ENCODE results near the gene KLHL26. TPM values are rescaled to one million over a fixed set of nuclear protein-coding genes. Genes with fewer than 3 reads are reported as not detected.

The KLHL26 gene
- total and polyA plus RNA-seq, 2 of the 13 experiments (the other 11 are each of a cell fraction or from before 2014, with no cell fraction given) = 1.5 to 1.7 TPM

DNA sequence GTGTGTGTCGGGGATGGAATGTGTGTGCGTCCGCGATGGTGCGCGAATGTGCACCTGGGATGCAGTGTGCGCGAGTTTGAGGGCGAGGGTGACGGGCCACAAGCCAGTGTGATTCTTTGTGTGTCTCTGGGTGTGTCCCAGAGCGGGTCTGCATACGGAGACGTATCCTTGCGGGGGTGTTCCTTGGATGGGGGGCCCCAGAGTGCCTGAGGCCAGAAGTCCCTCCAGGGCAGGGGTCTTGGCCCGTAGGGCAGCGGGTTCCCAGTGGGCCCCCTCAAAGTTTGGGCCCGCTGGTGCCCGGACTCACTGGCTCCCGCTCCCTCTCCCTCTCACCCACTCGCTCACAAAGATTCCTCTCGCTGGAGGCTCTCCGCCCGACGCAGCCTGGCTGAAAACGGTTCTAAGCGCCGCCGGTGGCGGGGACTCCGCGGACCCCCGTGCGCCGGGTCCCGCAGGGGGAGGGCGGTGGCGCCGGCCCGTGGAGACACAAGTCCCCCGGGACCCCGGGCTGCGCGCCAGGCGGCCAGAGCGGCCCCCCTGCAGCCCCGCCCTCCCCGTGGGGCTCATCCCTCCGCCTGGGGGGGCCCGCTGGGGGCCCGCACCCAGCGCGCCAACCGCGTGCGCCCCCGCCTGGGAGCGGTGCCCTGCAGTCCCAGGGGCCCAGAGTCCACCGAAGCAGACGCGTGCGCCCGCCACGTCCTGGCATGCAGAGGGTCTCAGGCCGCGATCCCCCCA is 31.1 kb upstream of the KLHL26 start (continued):
- TF ChIP-seq, protein P1, sequence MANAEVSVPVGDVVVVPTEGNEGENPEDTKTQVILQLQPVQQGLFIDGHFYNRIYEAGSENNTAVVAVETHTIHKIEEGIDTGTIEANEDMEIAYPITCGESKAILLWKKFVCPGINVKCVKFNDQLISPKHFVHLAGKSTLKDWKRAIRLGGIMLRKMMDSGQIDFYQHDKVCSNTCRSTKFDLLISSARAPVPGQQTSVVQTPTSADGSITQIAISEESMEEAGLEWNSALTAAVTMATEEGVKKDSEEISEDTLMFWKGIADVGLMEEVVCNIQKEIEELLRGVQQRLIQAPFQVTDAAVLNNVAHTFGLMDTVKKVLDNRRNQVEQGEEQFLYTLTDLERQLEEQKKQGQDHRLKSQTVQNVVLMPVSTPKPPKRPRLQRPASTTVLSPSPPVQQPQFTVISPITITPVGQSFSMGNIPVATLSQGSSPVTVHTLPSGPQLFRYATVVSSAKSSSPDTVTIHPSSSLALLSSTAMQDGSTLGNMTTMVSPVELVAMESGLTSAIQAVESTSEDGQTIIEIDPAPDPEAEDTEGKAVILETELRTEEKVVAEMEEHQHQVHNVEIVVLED (CRISPR knock-in tag; IDR thresholded peaks at IDR 0.05; ENCODE audit: borderline replicate concordance) = 0 out of 2 replicates have a peak, but pooled peaks have one; percentile 22
- TF ChIP-seq SCMH1 (CRISPR knock-in tag; IDR thresholded peaks at IDR 0.05; ENCODE audit: borderline replicate concordance) = no peak
- peak; percentile 46; the same call in 1 of the 2 replicates for TF ChIP-seq ZSCAN21 (CRISPR knock-in tag; IDR thresholded peaks at IDR 0.05; ENCODE audit: borderline replicate concordance)
- 0 out of 2 replicates have a peak, but pooled peaks have one; percentile 27 for TF ChIP-seq ETV5 (CRISPR knock-in tag; IDR thresholded peaks at IDR 0.05; ENCODE audit: borderline replicate concordance)
- TF ChIP-seq NR1H2 (CRISPR knock-in tag; IDR thresholded peaks at IDR 0.05; ENCODE audit: borderline replicate concordance, low read depth) = no peak
- TF ChIP-seq ZNF800 (CRISPR knock-in tag; IDR thresholded peaks at IDR 0.05) = no peak; the same call in 1 of the 2 replicates
- TF ChIP-seq, protein P2, sequence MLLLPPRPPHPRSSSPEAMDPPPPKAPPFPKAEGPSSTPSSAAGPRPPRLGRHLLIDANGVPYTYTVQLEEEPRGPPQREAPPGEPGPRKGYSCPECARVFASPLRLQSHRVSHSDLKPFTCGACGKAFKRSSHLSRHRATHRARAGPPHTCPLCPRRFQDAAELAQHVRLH (CRISPR knock-in tag; IDR thresholded peaks at IDR 0.05; ENCODE audit: borderline replicate concordance, low read depth) = no peak
- no peak for TF ChIP-seq LCORL (IDR thresholded peaks at IDR 0.05)
- peak; percentile 38; the same call in 1 of the 2 replicates for TF ChIP-seq LCORL (CRISPR knock-in tag; IDR thresholded peaks at IDR 0.05)
- no peak for TF ChIP-seq JARID2 (CRISPR knock-in tag; IDR thresholded peaks at IDR 0.05; ENCODE audit: insufficient replicate concordance)
- TF ChIP-seq SOX6 (IDR thresholded peaks at IDR 0.05) = no peak
- TF ChIP-seq SOX6 (CRISPR knock-in tag; IDR thresholded peaks at IDR 0.05) = no peak
- TF ChIP-seq DDIT3 (CRISPR knock-in tag; IDR thresholded peaks at IDR 0.05) = no peak
- peak; percentile 71 for TF ChIP-seq ZBTB7A (CRISPR knock-in tag; IDR thresholded peaks at IDR 0.05)
- peak in 1 of 2 experiments; percentile 43; a peak in 1 of 4 replicates for TF ChIP-seq KLF16 (CRISPR knock-in tag; IDR thresholded peaks at IDR 0.05)
- TF ChIP-seq ZNF3 (CRISPR knock-in tag; IDR thresholded peaks at IDR 0.05) = no peak
- TF ChIP-seq, protein P3, sequence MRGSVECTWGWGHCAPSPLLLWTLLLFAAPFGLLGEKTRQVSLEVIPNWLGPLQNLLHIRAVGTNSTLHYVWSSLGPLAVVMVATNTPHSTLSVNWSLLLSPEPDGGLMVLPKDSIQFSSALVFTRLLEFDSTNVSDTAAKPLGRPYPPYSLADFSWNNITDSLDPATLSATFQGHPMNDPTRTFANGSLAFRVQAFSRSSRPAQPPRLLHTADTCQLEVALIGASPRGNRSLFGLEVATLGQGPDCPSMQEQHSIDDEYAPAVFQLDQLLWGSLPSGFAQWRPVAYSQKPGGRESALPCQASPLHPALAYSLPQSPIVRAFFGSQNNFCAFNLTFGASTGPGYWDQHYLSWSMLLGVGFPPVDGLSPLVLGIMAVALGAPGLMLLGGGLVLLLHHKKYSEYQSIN (CRISPR knock-in tag; IDR thresholded peaks at IDR 0.05; ENCODE audit: borderline replicate concordance) = no peak
- TF ChIP-seq ZNF256 (CRISPR knock-in tag; conservative IDR thresholded peaks at IDR 0.05) = no peak
- no peak for TF ChIP-seq ZBTB3 (CRISPR knock-in tag; IDR thresholded peaks at IDR 0.05; ENCODE audit: borderline replicate concordance, low read depth)
- TF ChIP-seq NFKBIZ (CRISPR knock-in tag; IDR thresholded peaks at IDR 0.05) = no peak
- TF ChIP-seq NFRKB (IDR thresholded peaks at IDR 0.05) = no peak
- TF ChIP-seq NFKB2 (CRISPR knock-in tag; IDR thresholded peaks at IDR 0.05; ENCODE audit: borderline replicate concordance) = no peak
- TF ChIP-seq SIX1 (CRISPR knock-in tag; IDR thresholded peaks at IDR 0.05; ENCODE audit: borderline replicate concordance) = no peak
- TF ChIP-seq SRF (IDR thresholded peaks at IDR 0.05; ENCODE audit: low read depth, low read length) = no peak
- TF ChIP-seq ZSCAN25 (CRISPR knock-in tag; IDR thresholded peaks at IDR 0.05) = peak; percentile 62; the same call in 1 of the 2 replicates
- no peak for TF ChIP-seq ZNF24 (IDR thresholded peaks at IDR 0.05)
